Activated CD8-positive, alpha-beta memory T cell treated with anti-CD3 and anti-CD28 coated beads for 36 hours (primary cell): ENCODE results near the gene ZFX. TPM values are rescaled to one million over a fixed set of nuclear protein-coding genes. Genes with fewer than 3 reads are reported as not detected.

Experiments used
- CTCF ChIA-PET: fragments of 350-600 bp; sonication (Branson Sonifier 250); formaldehyde crosslinking; loops from one replicate; lab custom pipeline; 2021; ENCODE audit warnings: antibody characterized with exemption; lab: Charles Lee
- POLR2A ChIA-PET: fragments of 350-600 bp; sonication (Branson Sonifier 250); formaldehyde crosslinking; loops from one replicate; lab custom pipeline; 2021; ENCODE audit warnings: antibody characterized with exemption; lab: Charles Lee
- total RNA-seq, 2 experiments: library from RNA; stranded (reverse); gene quantifications; one replicate each; pipeline ENCODE4 v1.2.3, GENCODE V29; 2021

Gene ZFX
- total RNA-seq, 2 experiments from 2014 or later = 30.9 to 32.1 TPM

- ChIA-PET POLR2A (no interaction called here), CTCF (interaction anchor here (0.8 to 1.0 kb wide), 2 partner anchors 11 to 134 kb away, joined by 3 read pairs; no protein-coding TSS in a partner anchor)
These were observed 40.0 kb downstream of the ZFX start for GRCh38 chrX:24189490-24189889.

- POLR2A ChIA-PET = interaction anchor here (0.6 kb wide), 1 partner anchor 511 kb away, joined by 10 read pairs; no protein-coding TSS in a partner anchor
- CTCF ChIA-PET = no interaction called here
These were observed 41.1 kb downstream of the ZFX start for GRCh38 chrX:24190500-24191156.

- CTCF ChIA-PET = no interaction called here
- POLR2A ChIA-PET = interaction anchor here (0.6 to 0.9 kb wide), 2 partner anchors 9 to 25 kb away, joined by 3 read pairs; no protein-coding TSS in a partner anchor
These were observed 47.0 kb downstream of the ZFX start for GRCh38 chrX:24196509-24196908.

GRCh38 chrX:24198101-24198500 is 48.6 kb downstream of the ZFX start:
- ChIA-PET POLR2A (no interaction called here), CTCF (no interaction called here)

GRCh38 chrX:24200133-24200532 is 50.6 kb downstream of the ZFX start:
- ChIA-PET CTCF (no interaction called here), POLR2A (no interaction called here)

GRCh38 chrX:24201216-24201615 is 51.7 kb downstream of the ZFX start:
- POLR2A ChIA-PET = no interaction called here
- CTCF ChIA-PET = no interaction called here

GRCh38 chrX:24202465-24203031 is 53.0 kb downstream of the ZFX start:
- POLR2A ChIA-PET = no interaction called here
- CTCF ChIA-PET = no interaction called here

- ChIA-PET POLR2A (no interaction called here), CTCF (no interaction called here)
These were observed 53.7 kb downstream of the ZFX start for GRCh38 chrX:24203072-24203808.

- ChIA-PET POLR2A (no interaction called here), CTCF (no interaction called here)
These were observed 54.8 kb downstream of the ZFX start for GRCh38 chrX:24204331-24204730.

- CTCF ChIA-PET = no interaction called here
- POLR2A ChIA-PET = interaction anchor here (0.6 kb wide), 1 partner anchor 9 kb away, joined by 3 read pairs; no protein-coding TSS in a partner anchor
These were observed 55.4 kb downstream of the ZFX start for GRCh38 chrX:24204958-24205357.

GRCh38 chrX:24207826-24208225 is 58.3 kb downstream of the ZFX start:
- ChIA-PET POLR2A (no interaction called here), CTCF (no interaction called here)

- ChIA-PET POLR2A (no interaction called here), CTCF (no interaction called here)
These were observed 59.1 kb downstream of the ZFX start for GRCh38 chrX:24208496-24209240.

GRCh38 chrX:24210190-24210589 is 60.7 kb downstream of the ZFX start:
- POLR2A ChIA-PET = no interaction called here
- CTCF ChIA-PET = no interaction called here

- ChIA-PET CTCF (no interaction called here), POLR2A (no interaction called here)
These were observed 65.0 kb downstream of the ZFX start for GRCh38 chrX:24214568-24214967.

- ChIA-PET POLR2A (no interaction called here), CTCF (no interaction called here)
These were observed 65.7 kb downstream of the ZFX start for GRCh38 chrX:24215272-24215671.

- POLR2A ChIA-PET = no interaction called here
- CTCF ChIA-PET = no interaction called here
These were observed 66.5 kb downstream of the ZFX start for GRCh38 chrX:24216037-24216436.

- ChIA-PET POLR2A (no interaction called here), CTCF (no interaction called here)
These were observed 67.3 kb downstream of the ZFX start for GRCh38 chrX:24216827-24217226.

- CTCF ChIA-PET = no interaction called here
- POLR2A ChIA-PET = no interaction called here
These were observed 69.8 kb downstream of the ZFX start for GRCh38 chrX:24219320-24219719.

GRCh38 chrX:24221872-24222271 is 72.3 kb downstream of the ZFX start:
- POLR2A ChIA-PET = no interaction called here
- CTCF ChIA-PET = no interaction called here

GRCh38 chrX:24225265-24225664 is 75.7 kb downstream of the ZFX start:
- ChIA-PET CTCF (no interaction called here), POLR2A (no interaction called here)
